GM19351 (cell line): ENCODE results near the gene CYSRT1.
A peak's percentile ranks its signal among the peaks of the same experiment; 100 is the strongest.

Experiments
- ATAC-seq: cut with Tn5 transposase; IDR thresholded peaks from one replicate; pipeline ENCODE4 v1.9.1; 2021; ENCODE audit warnings: mild to moderate bottlenecking, moderate library complexity; ENCODE audit not compliant: unreplicated experiment

The CYSRT1 gene

GRCh38 chr9:137226338-137227053, 1.5 kb downstream of the CYSRT1 start:
- ATAC-seq, result no peak

GRCh38 chr9:137227054-137227852, 2.3 kb downstream of the CYSRT1 start, which contains the start of gene RNF224:
Gene RNF224, plus strand, starts transcription at chr9:137227502. Its CDS starts 834 bp downstream, at chr9:137228336.
- no peak for ATAC-seq

- ATAC-seq, result no peak
These were observed 3.0 kb downstream of the CYSRT1 start for GRCh38 chr9:137227853-137228505.

- ATAC-seq, result no peak
These were observed 3.6 kb downstream of the CYSRT1 start for GRCh38 chr9:137228506-137228967.

- ATAC-seq, result no peak
These were observed 4.3 kb downstream of the CYSRT1 start for GRCh38 chr9:137228968-137229896.

GRCh38 chr9:137229903-137230704, 5.1 kb downstream of the CYSRT1 start:
- no peak for ATAC-seq

- no peak for ATAC-seq
These were observed 5.9 kb downstream of the CYSRT1 start, which contains the start of gene SLC34A3 for GRCh38 chr9:137230705-137231371. Gene SLC34A3, plus strand, starts transcription at chr9:137230901. Its CDS starts 802 bp downstream, at chr9:137231703.

- no peak for ATAC-seq
These were observed 6.5 kb downstream of the CYSRT1 start for GRCh38 chr9:137231372-137232039.

GRCh38 chr9:137232101-137232500, 7.1 kb downstream of the CYSRT1 start:
- ATAC-seq, result no peak

- ATAC-seq, result no peak
These were observed 7.5 kb downstream of the CYSRT1 start for GRCh38 chr9:137232510-137232909.

GRCh38 chr9:137233143-137233980, 8.4 kb downstream of the CYSRT1 start:
- ATAC-seq, result no peak

GRCh38 chr9:137234055-137234697, 9.2 kb downstream of the CYSRT1 start:
- no peak for ATAC-seq

- no peak for ATAC-seq
These were observed 9.9 kb downstream of the CYSRT1 start for GRCh38 chr9:137234758-137235423.

GRCh38 chr9:137235424-137236237, 10.7 kb downstream of the CYSRT1 start:
- no peak for ATAC-seq

- peak; percentile 28 for ATAC-seq
These were observed 11.4 kb downstream of the CYSRT1 start for GRCh38 chr9:137236238-137236935.
